ENCODE measurements around the gene NINL.
"Not testable (repeated sequence)": the region's sequence is repeated elsewhere in the genome, so short reads cannot be mapped to it uniquely, and the experiment has no call there.

The NINL gene

DNA sequence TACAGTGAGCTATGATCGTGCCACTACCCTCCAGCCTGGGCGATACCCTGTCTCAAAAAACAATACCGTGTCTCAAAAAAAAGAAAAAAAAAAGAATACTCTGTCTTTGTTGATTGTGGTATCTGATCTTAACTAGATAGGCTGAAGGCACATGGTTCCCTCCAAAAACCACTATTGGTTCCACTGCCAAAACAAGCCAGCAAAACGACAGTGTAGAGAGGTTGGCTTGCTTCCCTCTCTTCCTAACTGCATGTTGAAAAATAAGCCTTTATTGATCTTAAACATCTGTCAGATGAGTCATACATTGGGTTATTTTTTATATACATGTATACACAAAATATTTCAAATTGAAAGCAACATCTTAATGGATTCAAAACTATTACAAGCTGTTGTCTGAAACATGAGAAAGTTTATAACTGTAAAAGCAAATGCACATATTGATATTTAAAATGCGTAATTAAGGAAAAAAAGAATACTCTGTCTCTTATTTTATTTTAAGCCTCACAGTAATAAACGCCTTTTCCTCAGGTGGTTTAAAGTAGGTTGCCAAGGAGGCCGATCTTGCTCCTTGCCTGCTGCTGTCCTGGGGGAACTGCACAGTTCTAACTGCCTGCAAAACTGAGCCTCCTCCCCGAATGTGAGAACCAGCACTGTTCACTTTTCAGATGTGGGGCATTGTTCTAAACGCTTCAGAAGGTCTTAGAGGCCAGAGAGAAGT lies 7.0 kb upstream of the NINL start:
- DNase-seq, result no peak

DNA sequence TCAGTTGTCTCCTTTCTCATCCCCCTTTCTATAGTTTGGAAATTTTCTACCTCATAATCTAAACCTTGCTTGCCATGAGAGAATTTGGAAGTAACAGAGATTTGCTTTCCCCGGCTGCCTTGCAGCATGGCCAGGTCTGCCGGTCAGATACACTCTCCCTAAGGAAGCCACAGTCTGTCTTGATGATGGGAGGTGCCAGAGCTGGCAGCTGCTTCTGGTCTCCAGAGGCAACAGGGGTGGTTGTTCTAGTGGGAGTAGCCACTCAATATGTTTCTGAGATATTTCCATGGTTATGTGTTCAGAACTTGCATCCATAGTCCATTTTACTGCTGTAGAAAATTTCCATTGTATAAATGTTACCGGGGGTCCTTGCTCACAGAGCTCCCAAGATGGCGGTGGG lies 5.4 kb upstream of the NINL start:
- DNase-seq, result not testable (repeated sequence)

- no peak for DNase-seq
These were observed 3.2 kb upstream of the NINL start for GRCh38 chr20:25588491-25588890.

DNA sequence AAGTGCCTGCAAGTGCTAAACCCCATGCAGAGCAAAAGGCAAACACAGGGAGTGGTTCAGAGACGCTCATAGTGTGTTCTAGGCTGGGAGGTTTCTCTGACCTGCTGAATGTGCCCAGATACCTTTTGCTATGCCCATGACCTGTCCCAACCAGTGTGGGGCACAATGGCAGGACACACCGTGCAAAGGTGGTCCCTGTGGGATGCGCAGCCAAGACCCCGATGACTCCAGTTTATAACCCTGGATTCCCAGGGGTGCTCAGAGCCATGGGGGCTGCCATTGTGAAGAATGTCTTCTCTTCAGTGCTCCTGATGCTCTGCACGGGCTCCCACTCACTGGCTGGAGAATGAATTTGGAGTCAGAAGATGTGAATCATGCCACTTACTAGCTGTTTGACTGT lies 2.2 kb upstream of the NINL start:
- DNase-seq, result no peak

- DNase-seq, result no peak
These were observed 1.5 kb upstream of the NINL start for GRCh38 chr20:25586877-25587276.

DNA sequence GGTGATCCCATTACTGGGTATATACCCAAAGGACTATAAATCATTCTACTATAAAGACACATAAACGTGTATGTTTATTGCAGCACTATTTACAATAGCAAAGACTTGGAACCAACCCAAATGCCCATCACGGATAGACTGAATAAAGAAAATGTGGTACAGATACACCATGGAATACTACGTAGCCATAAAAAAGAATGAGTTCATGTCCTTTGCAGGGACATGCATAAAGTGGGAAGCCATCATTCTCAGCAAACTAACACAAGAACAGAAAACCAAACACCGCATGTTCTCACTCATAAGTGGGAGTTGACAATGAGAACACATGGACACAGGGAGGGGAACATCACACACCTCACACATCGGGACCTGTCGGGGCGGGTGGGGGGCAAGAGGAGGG lies 1.7 kb downstream of the NINL start:
- not testable (repeated sequence) for DNase-seq

DNA sequence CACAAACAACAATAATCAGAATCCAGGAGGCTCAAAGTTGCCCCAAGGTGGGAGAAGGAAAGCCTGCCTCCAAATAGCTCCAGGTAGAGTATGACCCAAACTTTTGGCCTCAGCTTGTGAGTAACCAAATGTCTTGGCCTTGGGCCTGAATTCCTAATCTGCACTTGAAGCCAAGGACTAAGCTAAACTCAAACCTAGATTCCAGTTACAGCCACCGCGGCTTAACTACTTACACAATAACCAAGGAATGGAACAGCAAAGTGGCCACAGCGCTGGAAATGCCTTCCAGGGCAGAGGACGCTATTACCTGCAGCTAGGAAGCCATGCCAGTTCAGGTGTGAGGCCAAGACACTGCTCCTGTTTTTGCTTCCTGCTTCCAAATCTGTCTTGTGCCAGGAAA lies 4.6 kb downstream of the NINL start:
- no peak for DNase-seq

GRCh38 chr20:25579081-25579770 lies 6.1 kb downstream of the NINL start:
- no peak for DNase-seq

GRCh38 chr20:25576783-25577530 lies 8.4 kb downstream of the NINL start:
- no peak for DNase-seq

DNA sequence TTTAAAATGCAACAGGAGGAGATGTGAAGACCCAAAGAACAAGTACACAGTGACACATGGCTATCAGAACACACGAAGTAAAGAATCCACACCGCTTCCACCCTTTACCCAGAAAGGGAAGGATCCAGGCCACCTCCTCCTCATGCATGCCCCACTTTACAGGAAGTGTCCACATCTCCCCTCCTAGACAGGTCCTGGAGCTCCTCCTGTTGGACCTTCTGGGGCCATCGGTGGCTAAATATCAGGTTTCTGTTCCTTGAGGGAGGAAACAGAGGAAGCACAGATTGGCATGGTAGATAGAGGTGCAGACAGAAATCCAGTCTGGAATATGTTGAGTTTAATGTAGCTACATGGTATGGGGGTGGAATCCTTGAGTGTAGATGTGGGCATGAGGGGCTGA lies 10.9 kb downstream of the NINL start:
- no peak for DNase-seq

- no peak for DNase-seq
These were observed 11.8 kb downstream of the NINL start for GRCh38 chr20:25573288-25574251.

- DNase-seq, result no peak
These were observed 13.5 kb downstream of the NINL start for GRCh38 chr20:25571817-25572216.

GRCh38 chr20:25571240-25571639 lies 14.1 kb downstream of the NINL start:
- DNase-seq, result no peak

GRCh38 chr20:25570148-25570530 lies 15.2 kb downstream of the NINL start:
- no peak for DNase-seq

DNA sequence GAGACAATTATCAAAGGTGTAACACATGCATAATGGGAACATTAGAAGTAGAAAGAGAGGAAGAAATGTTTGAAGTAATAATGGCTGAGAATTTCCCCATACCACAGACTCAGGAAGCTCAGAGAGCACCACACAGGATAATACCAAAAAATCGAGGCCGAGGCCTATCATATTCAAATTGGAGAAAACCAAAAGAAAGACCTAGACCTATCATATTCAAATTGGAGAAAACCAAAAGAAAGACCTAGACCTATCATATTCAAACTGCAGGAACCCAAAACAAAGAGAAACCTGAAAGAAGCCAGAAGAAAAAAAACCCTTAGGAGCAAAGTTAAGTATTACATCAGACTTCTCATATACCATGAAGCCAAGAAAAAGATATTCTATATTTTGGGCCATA lies 18.0 kb downstream of the NINL start:
- no peak for DNase-seq

GRCh38 chr20:25566821-25567220 lies 18.5 kb downstream of the NINL start:
- DNase-seq, result no peak

- DNase-seq, result no peak
These were observed 19.7 kb downstream of the NINL start for GRCh38 chr20:25565578-25566157.

DNA sequence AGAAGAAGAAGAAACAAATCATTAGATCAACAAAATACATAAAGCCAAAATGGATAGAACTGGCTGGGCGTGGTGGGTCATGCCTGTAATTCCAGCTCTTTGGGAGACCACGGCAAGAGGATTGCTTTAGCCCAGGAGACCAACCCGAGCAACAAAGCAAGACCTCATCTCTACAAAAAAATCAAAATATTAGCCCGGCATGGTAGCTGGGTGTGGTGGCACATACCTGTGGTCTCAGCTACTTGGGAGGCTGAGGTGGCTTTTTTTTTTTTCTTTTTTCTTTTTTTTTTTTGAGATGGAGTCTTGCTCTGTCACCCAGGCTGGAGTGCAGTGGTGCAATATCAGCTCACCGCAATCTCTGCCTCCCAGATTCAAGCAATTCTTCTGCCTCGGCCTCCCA lies 21.5 kb downstream of the NINL start:
- DNase-seq, result no peak

GRCh38 chr20:25563362-25563761 lies 22.0 kb downstream of the NINL start:
- no peak for DNase-seq

- not testable (repeated sequence) for DNase-seq
These were observed 23.6 kb downstream of the NINL start for GRCh38 chr20:25561771-25562170.

- no peak for DNase-seq
These were observed 31.5 kb downstream of the NINL start for GRCh38 chr20:25553819-25554296.

- no peak for DNase-seq
These were observed 32.4 kb downstream of the NINL start for GRCh38 chr20:25552977-25553376.
